ENCODE data around the gene SMIM20.

The SMIM20 gene

GRCh38 chr4:25955705-25956104 lies 41.7 kb downstream of the SMIM20 start:
- no peak for DNase-seq (ENCODE audit: low read depth)

GRCh38 chr4:25956260-25956659 lies 42.2 kb downstream of the SMIM20 start:
- DNase-seq (ENCODE audit: low read depth): no peak

- no peak for DNase-seq (ENCODE audit: low read depth)
Observed at GRCh38 chr4:25958110-25958509, 44.1 kb downstream of the SMIM20 start.

- DNase-seq (ENCODE audit: low read depth): no peak
Observed at GRCh38 chr4:25962393-25962792, 48.4 kb downstream of the SMIM20 start.

GRCh38 chr4:25965629-25966028 lies 51.6 kb downstream of the SMIM20 start:
- DNase-seq (ENCODE audit: low read depth): no peak

- no peak for DNase-seq (ENCODE audit: low read depth)
Observed at GRCh38 chr4:25966171-25966570, 52.2 kb downstream of the SMIM20 start.

GRCh38 chr4:25969374-25970155 lies 55.5 kb downstream of the SMIM20 start:
- no peak for DNase-seq (ENCODE audit: low read depth)

GRCh38 chr4:25970226-25970675 lies 56.2 kb downstream of the SMIM20 start:
- DNase-seq (ENCODE audit: low read depth): no peak

- DNase-seq (ENCODE audit: low read depth): no peak
Observed at GRCh38 chr4:25970691-25971432, 56.8 kb downstream of the SMIM20 start.

- no peak for DNase-seq (ENCODE audit: low read depth)
Observed at GRCh38 chr4:25972366-25972765, 58.3 kb downstream of the SMIM20 start.

- no peak for DNase-seq (ENCODE audit: low read depth)
Observed at GRCh38 chr4:25972984-25973745, 59.1 kb downstream of the SMIM20 start.

- no peak for DNase-seq (ENCODE audit: low read depth)
Observed at GRCh38 chr4:25976780-25977179, 62.8 kb downstream of the SMIM20 start.

- no peak for DNase-seq (ENCODE audit: low read depth)
Observed at GRCh38 chr4:25977397-25978170, 63.6 kb downstream of the SMIM20 start.

GRCh38 chr4:25978327-25978726 lies 64.3 kb downstream of the SMIM20 start:
- no peak for DNase-seq (ENCODE audit: low read depth)

Measured in GM04504 (cell line).